Type B pancreatic cell (in vitro differentiated cells): Measurements from ENCODE around the gene RPH3AL. TPM values are rescaled to one million over a fixed set of nuclear protein-coding genes. Genes with fewer than 3 reads are reported as not detected.

ENCODE experiments used
- DNase-seq: peaks from one replicate; pipeline ENCODE4 v3.0.0; 2021; ENCODE audit warnings: mixed read lengths; ENCODE audit not compliant: unreplicated experiment; ENCODE audit errors: extremely low spot score
- H3K27ac Mint-ChIP-seq: 2 replicates; pipeline ENCODE4 v1.8.0; 2021; ENCODE audit warnings: mild to moderate bottlenecking, mixed read lengths
- H3K27me3 Mint-ChIP-seq: 2 replicates; pipeline ENCODE4 v1.8.0; 2021; ENCODE audit warnings: mixed read lengths
- H3K36me3 Mint-ChIP-seq: 2 replicates; pipeline ENCODE4 v1.8.0; 2021; ENCODE audit warnings: mixed read lengths
- H3K4me1 Mint-ChIP-seq: one replicate; pipeline ENCODE4 v1.8.0; 2021; ENCODE audit warnings: mixed read lengths; ENCODE audit not compliant: unreplicated experiment
- H3K4me3 Mint-ChIP-seq: 2 replicates; pipeline ENCODE4 v1.8.0; 2021; ENCODE audit warnings: mild to moderate bottlenecking, mixed read lengths
- H3K9me3 Mint-ChIP-seq: 2 replicates; pipeline ENCODE4 v1.8.0; 2021; ENCODE audit warnings: mixed read lengths
- CTCF ChIP-seq: fragments of 200-600 bp; sonication (generic); conservative IDR thresholded peaks from 2 replicates; pipeline ENCODE4 v1.5.0; 2021; ENCODE audit warnings: antibody characterized with exemption, mild to moderate bottlenecking
- total RNA-seq: library from RNA; stranded (reverse); gene quantifications from 2 replicates; pipeline ENCODE4 v1.2.1, GENCODE V29; 2021; ENCODE audit warnings: low replicate concordance

RPH3AL gene
- total RNA-seq, 1 donor from 2014 or later: 13.5 TPM

DNA sequence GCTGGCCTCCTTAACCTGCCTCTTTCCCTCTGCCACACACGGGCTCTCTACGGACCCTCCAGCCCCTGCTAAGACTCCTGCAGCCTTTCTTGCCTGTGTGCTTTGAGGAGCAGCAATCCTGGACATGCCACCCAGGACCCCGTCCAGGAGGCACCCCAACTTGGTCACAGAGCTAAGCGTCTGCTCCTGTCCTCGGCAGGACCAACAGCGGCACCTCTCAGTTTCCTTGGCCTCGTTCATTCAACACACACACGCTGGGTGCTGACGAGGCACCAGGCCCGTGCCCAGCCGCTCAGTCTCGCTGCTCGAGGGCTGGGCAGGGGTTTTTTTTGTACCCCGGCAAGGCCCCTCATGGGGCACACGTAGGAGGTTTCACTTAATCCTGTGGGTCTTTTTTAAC, 15.2 kb downstream of the RPH3AL start:
- DNase-seq: no peak
- H3K4me1 Mint-ChIP-seq: peaks cover 36% of the 10 kb centered on the region
- H3K27ac Mint-ChIP-seq: no peak overlapping the region
- H3K36me3 Mint-ChIP-seq: no peaks in the 10 kb centered on the region
- H3K9me3 Mint-ChIP-seq: no peaks in the 10 kb centered on the region
- H3K4me3 Mint-ChIP-seq: no peak overlapping the region
- H3K27me3 Mint-ChIP-seq: peaks cover 16% of the 10 kb centered on the region
- TF ChIP-seq CTCF: no peak

DNA sequence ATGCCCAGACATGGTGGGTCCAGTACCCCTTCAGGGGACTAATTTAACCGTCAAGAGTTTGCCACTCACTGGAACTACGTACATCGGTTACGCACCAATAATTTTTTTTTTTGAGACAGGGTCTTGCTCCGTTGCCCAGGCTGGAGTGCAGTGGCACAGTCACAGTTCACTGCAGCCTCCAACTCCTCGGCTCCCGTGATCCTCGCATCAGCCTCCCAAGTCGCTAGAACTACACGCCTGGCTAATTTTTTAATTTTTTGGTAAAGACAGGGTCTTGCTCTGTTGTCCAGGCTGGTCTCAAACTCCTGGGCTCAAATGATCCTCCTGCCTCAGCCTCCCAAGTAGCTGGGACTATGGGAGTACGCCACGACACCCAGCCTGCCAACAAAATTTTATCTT, 15.6 kb downstream of the RPH3AL start:
- peaks cover 13% of the 10 kb centered on the region for H3K27me3 Mint-ChIP-seq
- TF ChIP-seq CTCF: no peak
- H3K9me3 Mint-ChIP-seq: no peaks in the 10 kb centered on the region
- H3K4me1 Mint-ChIP-seq: peaks cover 40% of the 10 kb centered on the region
- H3K4me3 Mint-ChIP-seq: no peak overlapping the region
- no peak overlapping the region for H3K27ac Mint-ChIP-seq
- H3K36me3 Mint-ChIP-seq: no peaks in the 10 kb centered on the region
- DNase-seq: peak; percentile 51

DNA sequence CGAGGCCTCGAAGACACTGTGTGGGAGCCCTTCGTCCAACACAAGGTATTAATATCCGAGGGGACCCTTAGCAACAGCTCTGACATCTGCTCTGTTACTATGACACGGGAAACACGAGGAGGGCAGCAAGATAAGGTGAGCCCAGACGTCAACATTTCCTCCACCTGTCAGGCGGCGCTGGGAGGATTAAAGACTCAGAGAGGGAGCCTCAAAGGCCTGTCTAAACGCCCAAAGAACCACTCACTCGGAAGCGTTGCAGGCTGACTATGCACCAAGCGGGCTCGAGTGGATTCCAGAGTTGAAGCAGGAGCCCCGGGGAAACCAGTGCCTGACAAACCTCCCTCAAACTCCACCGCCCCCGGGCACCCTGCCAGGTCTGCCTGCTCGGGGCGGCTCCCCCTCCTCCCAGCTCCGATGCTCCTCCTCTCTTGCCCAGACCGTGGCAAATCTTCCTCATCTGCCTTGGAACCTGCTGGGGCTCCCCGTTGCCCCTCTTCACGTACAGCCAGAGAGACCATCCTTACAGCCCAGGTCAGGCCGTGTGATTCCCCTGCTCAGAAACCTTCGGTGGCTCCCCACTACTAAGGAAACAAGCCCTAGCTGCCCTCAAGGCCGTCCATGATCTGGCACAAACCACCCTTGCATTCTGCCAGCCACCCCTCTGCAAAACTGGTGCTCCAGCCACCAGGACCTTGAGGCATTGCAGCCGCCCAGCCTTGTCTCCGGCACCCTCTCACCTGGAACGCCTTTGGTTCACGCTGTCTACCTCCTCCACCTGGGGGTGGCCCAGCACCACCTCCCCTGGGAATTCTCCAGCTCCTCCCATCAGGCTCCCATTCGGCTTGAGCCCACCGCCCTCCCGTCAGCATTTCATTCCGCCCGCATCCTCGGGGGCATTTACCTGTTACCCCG, 16.2 kb downstream of the RPH3AL start:
- no peak for DNase-seq
- no peaks in the 10 kb centered on the region for H3K9me3 Mint-ChIP-seq
- peak overlapping the region; percentile 47 for H3K4me3 Mint-ChIP-seq
- no peaks in the 10 kb centered on the region for H3K36me3 Mint-ChIP-seq
- H3K27me3 Mint-ChIP-seq: peaks cover 14% of the 10 kb centered on the region
- TF ChIP-seq CTCF: no peak
- peak overlapping the region; percentile 55 for H3K27ac Mint-ChIP-seq
- peaks cover 44% of the 10 kb centered on the region for H3K4me1 Mint-ChIP-seq

DNA sequence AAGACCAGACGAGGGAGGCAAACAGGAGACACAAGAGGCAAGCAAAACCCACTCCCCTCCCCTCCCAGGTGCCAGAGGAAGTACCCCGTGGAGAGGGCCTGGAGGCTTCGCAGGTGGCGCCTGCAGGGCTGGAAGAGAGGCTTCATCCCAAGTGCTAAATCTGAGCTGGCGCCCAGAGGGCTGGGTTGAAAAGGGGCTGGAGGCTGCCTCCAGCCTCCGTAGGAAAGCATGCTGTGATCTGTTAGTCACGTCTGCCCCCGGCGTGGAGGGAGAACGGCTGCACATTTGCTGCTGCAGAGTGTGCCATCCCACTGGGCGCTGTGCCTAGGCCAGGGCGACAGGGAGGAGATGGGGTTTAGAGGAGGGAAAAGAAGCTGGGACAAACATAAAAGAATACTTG, 16.9 kb downstream of the RPH3AL start:
- H3K4me3 Mint-ChIP-seq: peak overlapping the region; percentile 47
- no peaks in the 10 kb centered on the region for H3K9me3 Mint-ChIP-seq
- no peak for DNase-seq
- no peaks in the 10 kb centered on the region for H3K36me3 Mint-ChIP-seq
- no peak for TF ChIP-seq CTCF
- H3K27ac Mint-ChIP-seq: peak overlapping the region; percentile 55
- peaks cover 40% of the 10 kb centered on the region for H3K4me1 Mint-ChIP-seq
- peaks cover 14% of the 10 kb centered on the region for H3K27me3 Mint-ChIP-seq

DNA sequence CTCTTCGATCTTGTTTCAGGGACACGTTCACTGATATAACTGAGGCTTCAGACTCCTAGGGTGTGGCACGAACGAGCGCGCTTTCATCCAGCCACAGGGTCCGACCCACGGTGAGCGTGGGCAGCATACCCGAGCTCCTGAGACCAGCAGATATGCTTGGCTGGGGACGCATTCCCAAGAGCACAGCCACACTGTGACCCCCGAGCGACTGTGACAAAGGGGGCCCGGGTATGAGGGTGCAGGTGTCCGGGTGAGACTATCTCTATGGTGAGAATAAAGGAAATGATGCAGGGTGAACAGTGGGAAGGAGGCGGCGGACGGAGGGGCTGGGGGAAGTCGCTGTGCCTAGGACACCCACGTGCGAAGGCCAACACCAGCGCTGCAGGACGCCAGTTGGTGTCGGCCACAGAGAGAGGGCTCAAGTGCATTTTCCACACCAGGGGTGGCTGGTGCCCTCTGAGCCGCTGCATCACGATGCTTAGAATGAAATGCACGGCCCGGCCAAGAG, 17.6 kb downstream of the RPH3AL start:
- no peak for DNase-seq
- no peaks in the 10 kb centered on the region for H3K9me3 Mint-ChIP-seq
- H3K4me3 Mint-ChIP-seq: peak overlapping the region; percentile 20
- H3K36me3 Mint-ChIP-seq: no peaks in the 10 kb centered on the region
- peaks cover 14% of the 10 kb centered on the region for H3K27me3 Mint-ChIP-seq
- TF ChIP-seq CTCF: no peak
- H3K4me1 Mint-ChIP-seq: peaks cover 40% of the 10 kb centered on the region
- no peak overlapping the region for H3K27ac Mint-ChIP-seq
